K562 (cell line): ENCODE measurements around the gene NAGPA. TPM values are rescaled to one million over a fixed set of nuclear protein-coding genes. Genes with fewer than 3 reads are reported as not detected.

Experiments used
- ATAC-seq: fragments of 200-7000 bp; cut with Tn5 transposase; 3 replicates; pipeline ENCODE4 v1.9.1; 2020; ENCODE audit warnings: moderate library complexity
- BruUV-seq: library from RNA; stranded (reverse); fragments of 400-500 nt; replicated peaks from 2 replicates; lab custom pipeline; 2021; lab: Mats Ljungman, UMichigan
- CTCF ChIA-PET: fragments of 300-600 bp; formaldehyde crosslinking; extraction: SDS; loops from one replicate; lab custom pipeline; 2021; ENCODE audit warnings: low intra/inter-chr PET ratio; lab: Yijun Ruan, JAX
- POLR2A ChIA-PET: fragments of 300-600, 350-650 bp; sonication (Branson Sonifier 250); formaldehyde crosslinking; extraction: SDS; loops from one replicate; lab custom pipeline; 2021; ENCODE audit warnings: antibody characterized with exemption, inconsistent platforms; lab: Yijun Ruan, JAX
- DNase-seq, 4 experiments: peaks; one replicate each; pipeline versions ENCODE4 v3.0.0 to v3.0.0-alpha.2; 2011 to 2018; ENCODE audit warnings: low spot score in 3 of 4, mixed read lengths in 3 of 4; ENCODE audit errors: extremely low read depth in 1 of 4
- FAIRE-seq: peaks from 2 replicates; lab custom pipeline; 2011; peaks lifted over from hg19 to GRCh38; lab: Jason Lieb, UNC
- H2AFZ ChIP-seq: 2 replicates; pipeline ENCODE4 v1.6.0; 2011; ENCODE audit warnings: low read depth, low read length, control low read depth, inconsistent platforms
- H3K27ac ChIP-seq: fragments of 200-600 bp; 3 replicates; pipeline ENCODE4 v1.8.0; 2011; ENCODE audit warnings: low read depth, mild to moderate bottlenecking, control low read depth, inconsistent platforms, low read length, moderate library complexity, mixed read lengths; ENCODE audit errors: extremely low read depth
- H3K27me3 ChIP-seq, 2 experiments: fragments of 300-600 bp in 1 of 2; 2 replicates in 1 of 2; 3 replicates in 1 of 2; pipeline versions ENCODE4 v1.6.0 to v1.8.0; 2011; ENCODE audit warnings: inconsistent platforms in 2 of 2, low read length in 2 of 2, mild to moderate bottlenecking in 1 of 2, mixed read lengths in 1 of 2, moderate library complexity in 1 of 2; ENCODE audit not compliant: control insufficient read depth in 2 of 2, insufficient read depth in 2 of 2
- H3K36me3 ChIP-seq: fragments of 300-600 bp; 3 replicates; pipeline ENCODE4 v1.8.0; 2011; ENCODE audit warnings: mild to moderate bottlenecking, low read length, inconsistent platforms; ENCODE audit not compliant: control insufficient read depth, insufficient read depth
- H3K4me1 ChIP-seq, 2 experiments: fragments of 200-600 bp in 1 of 2; replicated peaks in 1 of 2; 2 replicates in 1 of 2; 3 replicates in 1 of 2; pipeline versions ENCODE4 v1.5.1 to v1.8.0; 2011; ENCODE audit warnings: inconsistent platforms in 2 of 2, low read length in 2 of 2, mild to moderate bottlenecking in 1 of 2, mixed read lengths in 1 of 2, moderate library complexity in 1 of 2; ENCODE audit not compliant: control insufficient read depth in 2 of 2, insufficient read depth in 2 of 2
- H3K4me2 ChIP-seq: 2 replicates; pipeline ENCODE4 v1.6.1; 2011; ENCODE audit warnings: low read length, control low read depth, inconsistent platforms, mixed read lengths; ENCODE audit not compliant: insufficient read depth
- H3K4me3 ChIP-seq: fragments of 200-600 bp; sonication (generic), shearing (Covaris generic); 2 replicates; pipeline ENCODE4 v1.5.1; 2016; ENCODE audit warnings: control low read depth, inconsistent platforms
- H3K79me2 ChIP-seq: fragments of 200-600 bp; 3 replicates; pipeline ENCODE4 v1.8.0; 2011; ENCODE audit warnings: low read length, inconsistent platforms; ENCODE audit not compliant: control insufficient read depth, insufficient read depth
- H3K9ac ChIP-seq, 2 experiments: 2 replicates each; pipeline versions ENCODE4 v1.6.0 to v1.6.1; 2011; ENCODE audit warnings: low read depth in 2 of 2, low read length in 2 of 2, control low read depth in 1 of 2, inconsistent platforms in 1 of 2, mild to moderate bottlenecking in 1 of 2, mixed read lengths in 1 of 2; ENCODE audit not compliant: insufficient read depth in 1 of 2
- H3K9me1 ChIP-seq: one replicate; pipeline ENCODE4 v1.6.0; 2011; ENCODE audit warnings: inconsistent platforms, mild to moderate bottlenecking, low read length, moderate library complexity; ENCODE audit not compliant: control insufficient read depth, insufficient read depth
- H3K9me3 ChIP-seq: replicated peaks from 2 replicates; pipeline ENCODE4 v1.5.1; 2011; ENCODE audit warnings: low read depth, low read length, inconsistent platforms; ENCODE audit not compliant: control insufficient read depth, insufficient read depth
- H4K20me1 ChIP-seq: replicated peaks from 2 replicates; pipeline ENCODE4 v1.6.1; 2011; ENCODE audit warnings: low read length, inconsistent platforms, mixed read lengths; ENCODE audit not compliant: control insufficient read depth, insufficient read depth
- BRD9 ChIP-seq: fragments of 450-650 bp; IDR thresholded peaks from 2 replicates; pipeline ENCODE4 v1.6.1; 2018; ENCODE audit warnings: low read depth; ENCODE audit not compliant: partially characterized antibody
- CBX1 ChIP-seq: sonication (generic); IDR thresholded peaks from 2 replicates; pipeline ENCODE4 v1.6.1; 2016; ENCODE audit warnings: antibody characterized with exemption, low read depth, mild to moderate bottlenecking
- CCAR2 ChIP-seq: fragments of 200-400 bp; formaldehyde crosslinking; IDR thresholded peaks from 2 replicates; pipeline ENCODE4 v1.6.1; 2017; ENCODE audit warnings: mild to moderate bottlenecking, low read depth, low read length
- MTA1 ChIP-seq: fragments of 450-650 bp; IDR thresholded peaks from 2 replicates; pipeline ENCODE4 v1.6.1; 2017; ENCODE audit warnings: borderline replicate concordance
- NCOR1 ChIP-seq: fragments of 450-650 bp; IDR thresholded peaks from 2 replicates; pipeline ENCODE4 v1.6.1; 2016; ENCODE audit warnings: mild to moderate bottlenecking, moderate library complexity
- POU5F1 ChIP-seq: fragments of 150-350 bp; IDR thresholded peaks from 2 replicates; pipeline ENCODE4 v1.6.1; 2014; ENCODE audit warnings: borderline replicate concordance, low read length, low read depth, mild to moderate bottlenecking; ENCODE audit not compliant: partially characterized antibody
- RB1 ChIP-seq: fragments of 450-650 bp; IDR thresholded peaks from 2 replicates; pipeline ENCODE4 v1.6.1; 2017; ENCODE audit warnings: low read depth, mild to moderate bottlenecking
- SMARCA5 ChIP-seq: fragments of 450-650 bp; IDR thresholded peaks from 2 replicates; pipeline ENCODE4 v1.6.1; 2016
- TARDBP ChIP-seq: fragments of 450-650 bp; IDR thresholded peaks from 2 replicates; pipeline ENCODE4 v1.6.1; 2016
- ZNF23 ChIP-seq: fragments of 250-450 bp; sonication (Bioruptor Pico); IDR thresholded peaks from 2 replicates; pipeline ENCODE4 v1.4.0; 2020; ENCODE audit warnings: mild to moderate bottlenecking
- ZNF696 ChIP-seq: fragments of 250-450 bp; sonication (Bioruptor Pico); conservative IDR thresholded peaks from 2 replicates; pipeline ENCODE4 v1.4.0; 2020; ENCODE audit warnings: mild to moderate bottlenecking, moderate library complexity
- ZZZ3 ChIP-seq: fragments of 450-650 bp; IDR thresholded peaks from 2 replicates; pipeline ENCODE4 v1.6.1; 2016; ENCODE audit warnings: antibody characterized with exemption, mild to moderate bottlenecking, moderate library complexity
- WGBS: fragments of 100-300 bp; shearing (Covaris generic); methylation state at CpG from one replicate; pipeline ENCODE4 v1.1.6; 2016; ENCODE audit warnings: low coverage, mixed read lengths; ENCODE audit not compliant: insufficient coverage; ENCODE audit errors: missing lambda C conversion rate; 5-methylcytosine and 5-hydroxymethylcytosine counted together
- in situ Hi-C: fragments of 300-500 bp; cut with MboI; formaldehyde crosslinking; loops from 4 replicates; pipeline ENCODE4 v1.15.0; 2018; ENCODE audit warnings: inconsistent platforms, mixed read lengths
- intact Hi-C: fragments of 100-400 bp; cut with micrococcal nuclease; formaldehyde crosslinking; loops from 2 replicates; pipeline ENCODE4 v1.14.2; 2022
- polyA plus RNA-seq, 8 experiments: library from polyadenylated mRNA; depleted of rRNA in 4 of 8; stranded (reverse) in 5 of 8; unstranded in 3 of 8; fragments of >200 nt; fragmentation: Nextera tagmentation in 2 of 8; fragmentation: Illumina TruSeq in 1 of 8; extraction: Ambion mirVana in 2 of 8; extraction: Trizol in 1 of 8; gene quantifications; 2 replicates each; pipeline versions ENCODE4 v1.2.1 to v1.2.3, GENCODE V29; 2011 to 2014; ENCODE audit warnings: inconsistent platforms in 1 of 8, missing spikeins in 1 of 8
- total RNA-seq, 7 experiments: library from RNA; depleted of rRNA in 6 of 7; stranded (reverse); fragments of >200 nt in 6 of 7; fragmentation: Illumina TruSeq in 2 of 7; extraction: Trizol in 2 of 7; gene quantifications; 2 replicates each; pipeline versions ENCODE4 v1.2.1 to v1.2.3, GENCODE V29; 2011 to 2021; ENCODE audit warnings: low replicate concordance in 1 of 7
- TF ChIP-seq, protein P1 (sequence below): fragments of 450-650 bp; formaldehyde crosslinking; IDR thresholded peaks from 2 replicates; pipeline ENCODE4 v1.4.0; 2020; ENCODE audit warnings: mild to moderate bottlenecking, mixed read lengths
- TF ChIP-seq, protein P2 (sequence below): fragments of 250-450 bp; sonication (Bioruptor Pico); IDR thresholded peaks from 2 replicates; pipeline ENCODE4 v1.4.0; 2020; ENCODE audit warnings: mild to moderate bottlenecking, moderate library complexity, borderline replicate concordance
- TF ChIP-seq, protein P3 (sequence below): sonication (generic); formaldehyde crosslinking; IDR thresholded peaks from 2 replicates; pipeline ENCODE4 v1.8.1; 2023; ENCODE audit warnings: missing genetic modification reagents, mild to moderate bottlenecking, borderline replicate concordance

Gene NAGPA
- total and polyA plus RNA-seq, 9 of the 15 experiments (the other 6 are each of a cell fraction or from before 2014, with no cell fraction given), result 0.15 to 12.7 (median 4.6) TPM

DNA sequence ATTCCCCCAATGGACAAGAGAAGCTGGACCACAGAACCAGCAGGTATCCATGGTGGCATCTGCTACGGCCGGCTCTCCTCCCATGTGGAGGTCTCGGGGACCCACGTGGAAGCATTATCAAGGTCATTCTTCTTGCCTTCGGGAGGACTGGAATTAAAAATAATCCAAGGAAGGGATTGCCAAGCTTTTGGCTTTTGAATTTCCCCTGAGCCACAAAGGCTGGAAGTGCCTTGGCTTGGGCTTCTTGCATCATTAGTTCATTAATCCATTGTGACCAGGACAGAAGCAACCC, 16.1 kb downstream of the NAGPA start:
- 19% methylated on average over 5 of the region's 5 CpGs for WGBS
- Histone ChIP-seq H3K27ac (no peak overlapping the region), H3K9me3 (no peaks in the 10 kb centered on the region), H4K20me1 (no peaks in the 10 kb centered on the region; the same call in 1 of the 2 replicates), H3K4me2 (no peak overlapping the region), H3K79me2 (no peaks in the 10 kb centered on the region), H3K4me1 (peaks cover 0 to 5% of the 10 kb centered on the region in 2 experiments; a peak in 1 of 5 replicates), H3K4me3 (no peak overlapping the region), H3K36me3 (no peaks in the 10 kb centered on the region), H2AFZ (no peak overlapping the region), H3K27me3 (peaks cover 12 to 60% of the 10 kb centered on the region in 2 experiments; a peak in 4 of 5 replicates), H3K9me1 (no peaks in the 10 kb centered on the region), H3K9ac (no peak overlapping the region)
- no peak for FAIRE-seq
- ATAC-seq, result no peak
- intact Hi-C loops (no loop called here), in situ Hi-C loops (no loop called here)
- no TSS peak for BruUV-seq
- DNase-seq, result no peak
- POLR2A ChIA-PET, result interaction anchor here (0.8 kb wide), 1 partner anchor 16 kb away, joined by 4 read pairs; the partner anchor contains the start of gene NAGPA
- no peak for TF ChIP-seq CCAR2
- no peak for TF ChIP-seq ZNF23 (CRISPR knock-in tag)
- no peak for TF ChIP-seq MTA1
- no peak for TF ChIP-seq ZNF696
- TF ChIP-seq, protein P1, sequence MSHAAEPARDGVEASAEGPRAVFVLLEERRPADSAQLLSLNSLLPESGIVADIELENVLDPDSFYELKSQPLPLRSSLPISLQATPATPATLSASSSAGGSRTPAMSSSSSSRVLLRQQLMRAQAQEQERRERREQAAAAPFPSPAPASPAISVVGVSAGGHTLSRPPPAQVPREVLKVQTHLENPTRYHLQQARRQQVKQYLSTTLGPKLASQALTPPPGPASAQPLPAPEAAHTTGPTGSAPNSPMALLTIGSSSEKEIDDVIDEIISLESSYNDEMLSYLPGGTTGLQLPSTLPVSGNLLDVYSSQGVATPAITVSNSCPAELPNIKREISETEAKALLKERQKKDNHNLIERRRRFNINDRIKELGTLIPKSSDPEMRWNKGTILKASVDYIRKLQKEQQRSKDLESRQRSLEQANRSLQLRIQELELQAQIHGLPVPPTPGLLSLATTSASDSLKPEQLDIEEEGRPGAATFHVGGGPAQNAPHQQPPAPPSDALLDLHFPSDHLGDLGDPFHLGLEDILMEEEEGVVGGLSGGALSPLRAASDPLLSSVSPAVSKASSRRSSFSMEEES (CRISPR knock-in tag), result no peak
- TF ChIP-seq BRD9, result no peak
- TF ChIP-seq POU5F1, result no peak
- TF ChIP-seq ZZZ3, result no peak
- no peak for TF ChIP-seq CBX1
- TF ChIP-seq, protein P2, sequence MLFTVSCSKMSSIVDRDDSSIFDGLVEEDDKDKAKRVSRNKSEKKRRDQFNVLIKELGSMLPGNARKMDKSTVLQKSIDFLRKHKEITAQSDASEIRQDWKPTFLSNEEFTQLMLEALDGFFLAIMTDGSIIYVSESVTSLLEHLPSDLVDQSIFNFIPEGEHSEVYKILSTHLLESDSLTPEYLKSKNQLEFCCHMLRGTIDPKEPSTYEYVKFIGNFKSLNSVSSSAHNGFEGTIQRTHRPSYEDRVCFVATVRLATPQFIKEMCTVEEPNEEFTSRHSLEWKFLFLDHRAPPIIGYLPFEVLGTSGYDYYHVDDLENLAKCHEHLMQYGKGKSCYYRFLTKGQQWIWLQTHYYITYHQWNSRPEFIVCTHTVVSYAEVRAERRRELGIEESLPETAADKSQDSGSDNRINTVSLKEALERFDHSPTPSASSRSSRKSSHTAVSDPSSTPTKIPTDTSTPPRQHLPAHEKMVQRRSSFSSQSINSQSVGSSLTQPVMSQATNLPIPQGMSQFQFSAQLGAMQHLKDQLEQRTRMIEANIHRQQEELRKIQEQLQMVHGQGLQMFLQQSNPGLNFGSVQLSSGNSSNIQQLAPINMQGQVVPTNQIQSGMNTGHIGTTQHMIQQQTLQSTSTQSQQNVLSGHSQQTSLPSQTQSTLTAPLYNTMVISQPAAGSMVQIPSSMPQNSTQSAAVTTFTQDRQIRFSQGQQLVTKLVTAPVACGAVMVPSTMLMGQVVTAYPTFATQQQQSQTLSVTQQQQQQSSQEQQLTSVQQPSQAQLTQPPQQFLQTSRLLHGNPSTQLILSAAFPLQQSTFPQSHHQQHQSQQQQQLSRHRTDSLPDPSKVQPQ (CRISPR knock-in tag), result no peak
- TF ChIP-seq, protein P3, sequence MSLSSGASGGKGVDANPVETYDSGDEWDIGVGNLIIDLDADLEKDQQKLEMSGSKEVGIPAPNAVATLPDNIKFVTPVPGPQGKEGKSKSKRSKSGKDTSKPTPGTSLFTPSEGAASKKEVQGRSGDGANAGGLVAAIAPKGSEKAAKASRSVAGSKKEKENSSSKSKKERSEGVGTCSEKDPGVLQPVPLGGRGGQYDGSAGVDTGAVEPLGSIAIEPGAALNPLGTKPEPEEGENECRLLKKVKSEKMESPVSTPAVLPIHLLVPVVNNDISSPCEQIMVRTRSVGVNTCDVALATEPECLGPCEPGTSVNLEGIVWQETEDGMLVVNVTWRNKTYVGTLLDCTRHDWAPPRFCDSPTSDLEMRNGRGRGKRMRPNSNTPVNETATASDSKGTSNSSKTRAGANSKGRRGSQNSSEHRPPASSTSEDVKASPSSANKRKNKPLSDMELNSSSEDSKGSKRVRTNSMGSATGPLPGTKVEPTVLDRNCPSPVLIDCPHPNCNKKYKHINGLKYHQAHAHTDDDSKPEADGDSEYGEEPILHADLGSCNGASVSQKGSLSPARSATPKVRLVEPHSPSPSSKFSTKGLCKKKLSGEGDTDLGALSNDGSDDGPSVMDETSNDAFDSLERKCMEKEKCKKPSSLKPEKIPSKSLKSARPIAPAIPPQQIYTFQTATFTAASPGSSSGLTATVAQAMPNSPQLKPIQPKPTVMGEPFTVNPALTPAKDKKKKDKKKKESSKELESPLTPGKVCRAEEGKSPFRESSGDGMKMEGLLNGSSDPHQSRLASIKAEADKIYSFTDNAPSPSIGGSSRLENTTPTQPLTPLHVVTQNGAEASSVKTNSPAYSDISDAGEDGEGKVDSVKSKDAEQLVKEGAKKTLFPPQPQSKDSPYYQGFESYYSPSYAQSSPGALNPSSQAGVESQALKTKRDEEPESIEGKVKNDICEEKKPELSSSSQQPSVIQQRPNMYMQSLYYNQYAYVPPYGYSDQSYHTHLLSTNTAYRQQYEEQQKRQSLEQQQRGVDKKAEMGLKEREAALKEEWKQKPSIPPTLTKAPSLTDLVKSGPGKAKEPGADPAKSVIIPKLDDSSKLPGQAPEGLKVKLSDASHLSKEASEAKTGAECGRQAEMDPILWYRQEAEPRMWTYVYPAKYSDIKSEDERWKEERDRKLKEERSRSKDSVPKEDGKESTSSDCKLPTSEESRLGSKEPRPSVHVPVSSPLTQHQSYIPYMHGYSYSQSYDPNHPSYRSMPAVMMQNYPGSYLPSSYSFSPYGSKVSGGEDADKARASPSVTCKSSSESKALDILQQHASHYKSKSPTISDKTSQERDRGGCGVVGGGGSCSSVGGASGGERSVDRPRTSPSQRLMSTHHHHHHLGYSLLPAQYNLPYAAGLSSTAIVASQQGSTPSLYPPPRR (CRISPR knock-in tag), result no peak
- TF ChIP-seq TARDBP, result no peak
- no peak for TF ChIP-seq RB1
- TF ChIP-seq NCOR1, result no peak
- no peak for TF ChIP-seq SMARCA5
- CTCF ChIA-PET, result no interaction called here
